Fibroblast of skin of abdomen (primary cell): ENCODE measurements around the gene C1QTNF3.
"Not testable (repeated sequence)": the region's sequence is repeated elsewhere in the genome, so short reads cannot be mapped to it uniquely, and the experiment has no call there.

ENCODE experiments used
- DNase-seq: peaks from one replicate; pipeline ENCODE4 v3.0.0-alpha.2; 2013

Gene C1QTNF3

DNA sequence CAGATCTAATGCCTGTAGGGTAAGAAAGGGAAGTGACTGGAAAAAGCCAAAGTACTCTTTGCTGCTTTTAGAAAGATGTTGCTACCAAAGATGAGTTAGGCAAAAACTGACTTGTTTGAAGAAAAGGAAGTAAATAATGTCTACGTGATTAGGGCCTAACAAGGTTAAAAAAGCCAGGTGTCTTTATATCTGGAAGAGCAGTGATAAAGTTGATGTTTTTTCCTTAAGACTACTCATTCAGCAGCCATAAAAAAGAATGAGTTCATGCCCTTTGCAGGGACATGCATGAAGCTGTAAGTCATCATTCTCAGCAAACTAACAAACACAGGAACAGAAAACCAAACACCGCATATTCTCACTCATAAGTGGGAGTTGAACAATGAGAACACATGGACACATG lies 21.7 kb downstream of the C1QTNF3 start:
- DNase-seq = no peak

DNA sequence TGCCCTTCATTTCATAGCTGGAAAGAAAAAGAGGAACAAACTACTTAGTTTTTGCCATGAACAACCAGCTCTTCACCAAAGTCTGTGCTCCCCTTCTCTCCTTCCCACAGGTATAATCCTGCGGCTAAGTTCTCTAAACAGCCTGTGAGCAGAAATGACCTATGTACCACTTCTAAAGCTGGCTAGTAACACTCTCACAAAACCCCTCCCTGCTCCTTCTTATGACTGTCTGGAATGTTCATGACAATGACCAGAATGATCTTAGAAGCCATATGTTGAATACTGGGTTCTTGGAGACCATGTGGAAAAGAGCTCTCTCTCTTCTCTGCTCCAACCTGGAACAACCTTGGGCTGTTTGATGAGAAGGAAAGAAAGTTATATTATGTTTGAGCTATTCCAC lies 22.3 kb downstream of the C1QTNF3 start:
- no peak for DNase-seq

DNA sequence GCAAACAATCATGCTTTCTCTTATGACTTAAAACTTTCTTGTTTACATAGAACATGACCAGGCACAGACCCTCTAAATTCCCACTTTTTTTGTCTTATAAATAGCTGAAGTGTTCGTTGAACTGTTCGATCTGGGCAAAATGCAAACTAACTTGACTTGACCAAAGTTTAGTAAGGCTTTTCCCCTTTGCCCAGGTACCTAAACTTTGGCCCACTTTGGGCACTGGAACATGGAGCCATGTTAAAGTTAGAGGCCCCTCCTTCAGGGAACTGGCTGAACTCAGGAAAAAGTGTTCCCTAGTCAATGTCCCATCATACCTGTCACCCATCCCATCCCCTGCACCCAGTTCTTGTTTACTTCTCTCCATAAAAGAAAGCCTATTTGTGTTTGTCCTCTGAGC lies 25.8 kb downstream of the C1QTNF3 start:
- DNase-seq = no peak

DNA sequence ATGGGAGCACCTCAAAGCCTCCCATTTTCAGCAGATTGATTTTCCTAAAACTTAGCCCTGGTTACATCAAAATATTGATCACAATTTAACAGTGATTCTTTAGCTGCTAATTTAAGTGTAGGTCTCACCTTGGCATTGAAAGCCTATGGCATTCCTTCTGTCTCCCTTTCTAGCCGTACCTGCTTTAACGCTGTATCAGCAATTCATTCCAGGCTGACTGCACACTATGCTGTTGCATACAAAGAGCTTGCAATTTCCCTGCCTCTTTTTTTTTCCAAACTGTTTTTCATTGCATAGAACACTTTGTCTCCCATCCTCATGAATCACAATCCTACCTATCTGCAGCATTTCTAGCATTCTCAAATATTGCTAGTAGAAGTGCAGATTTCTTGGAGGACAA lies 26.3 kb downstream of the C1QTNF3 start:
- DNase-seq = no peak

DNA sequence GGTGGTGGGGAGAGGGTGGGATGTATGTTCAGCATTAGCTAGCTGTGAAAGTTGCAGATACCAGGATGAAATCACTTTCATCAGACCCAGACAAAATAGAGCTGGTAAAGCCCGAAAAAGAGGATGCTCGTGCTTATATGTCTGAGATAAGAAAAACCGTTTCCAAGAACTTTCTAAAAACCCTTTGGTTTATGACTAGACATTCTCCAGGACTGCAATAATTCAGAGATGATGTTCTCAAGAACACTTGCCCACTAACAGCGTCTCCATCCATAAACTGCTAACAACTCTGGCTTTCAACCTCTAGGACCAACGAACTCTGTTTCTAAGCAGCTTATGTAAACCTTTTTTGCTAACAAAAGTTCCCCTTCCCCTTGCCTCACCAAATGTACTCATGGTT lies 26.8 kb downstream of the C1QTNF3 start:
- DNase-seq = no peak

DNA sequence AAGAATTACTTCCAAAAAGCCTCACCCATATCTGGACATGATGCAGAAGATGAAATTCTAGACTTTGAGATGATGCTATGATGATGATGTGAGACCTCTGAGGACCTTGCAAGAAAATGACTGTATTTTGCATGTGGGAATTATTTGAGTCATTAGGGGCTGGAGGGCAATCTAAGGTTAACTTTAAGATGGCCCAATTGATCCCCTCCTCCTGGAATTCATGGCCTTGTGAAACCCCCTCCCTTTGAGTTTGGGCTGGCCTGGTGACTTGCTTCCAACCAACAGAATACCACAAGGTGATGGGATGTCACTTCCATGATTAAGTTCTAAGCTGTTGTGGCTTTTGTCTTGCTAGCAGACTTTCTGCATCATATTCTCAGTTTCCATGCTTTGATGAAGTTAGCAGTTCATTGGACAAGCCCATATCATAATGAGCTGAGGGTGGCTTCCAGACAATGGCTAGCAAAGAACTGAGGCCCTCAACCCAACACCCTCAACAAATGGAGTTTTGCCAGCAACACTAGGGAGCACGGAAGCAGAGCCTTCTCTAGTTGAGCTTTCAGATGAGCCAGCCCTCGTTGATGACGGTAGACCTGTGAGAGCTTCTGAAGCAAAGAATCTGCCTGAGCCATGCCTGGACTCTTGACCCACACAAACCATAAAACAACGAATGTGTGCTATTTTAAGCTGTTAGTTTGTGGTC lies 27.7 kb downstream of the C1QTNF3 start:
- DNase-seq = no peak

DNA sequence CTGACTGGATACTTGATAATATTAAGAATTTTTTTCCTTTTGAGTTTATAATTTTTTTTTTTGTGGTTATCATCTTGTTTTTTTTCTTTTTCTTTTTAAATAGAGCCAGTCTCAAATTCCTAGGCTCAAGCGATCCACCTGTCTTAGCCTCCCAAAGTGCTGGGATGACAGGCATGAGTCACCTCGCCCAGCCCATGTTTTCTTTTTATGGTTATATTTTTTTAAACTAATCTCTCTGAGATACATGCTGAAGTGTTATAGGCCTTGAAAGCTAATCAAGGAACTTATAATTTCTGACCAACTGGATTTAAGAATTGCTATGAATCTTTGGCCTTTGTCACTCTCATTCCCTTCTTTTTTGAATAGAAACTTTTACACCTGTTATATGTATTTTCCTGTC lies 28.4 kb downstream of the C1QTNF3 start:
- DNase-seq = no peak

DNA sequence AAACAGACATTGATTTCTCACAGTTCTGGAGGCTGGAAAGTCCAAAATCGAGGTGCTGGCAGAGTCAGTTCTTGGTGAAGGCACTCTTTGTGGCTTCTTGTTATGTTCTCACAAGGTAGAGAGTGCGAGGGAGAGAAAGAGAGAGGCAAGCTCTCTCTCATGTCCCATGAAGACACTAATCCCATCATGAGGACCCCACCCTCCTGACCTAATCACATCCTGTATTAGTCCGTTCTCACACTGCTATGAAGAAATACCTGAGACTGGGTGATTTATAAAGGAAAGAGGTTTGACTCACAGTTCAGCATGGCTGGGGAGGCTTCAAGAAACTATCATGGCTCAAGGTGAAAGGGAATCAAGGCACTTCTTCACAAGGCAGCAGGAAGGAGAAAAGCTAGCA lies 29.5 kb downstream of the C1QTNF3 start:
- no peak for DNase-seq

DNA sequence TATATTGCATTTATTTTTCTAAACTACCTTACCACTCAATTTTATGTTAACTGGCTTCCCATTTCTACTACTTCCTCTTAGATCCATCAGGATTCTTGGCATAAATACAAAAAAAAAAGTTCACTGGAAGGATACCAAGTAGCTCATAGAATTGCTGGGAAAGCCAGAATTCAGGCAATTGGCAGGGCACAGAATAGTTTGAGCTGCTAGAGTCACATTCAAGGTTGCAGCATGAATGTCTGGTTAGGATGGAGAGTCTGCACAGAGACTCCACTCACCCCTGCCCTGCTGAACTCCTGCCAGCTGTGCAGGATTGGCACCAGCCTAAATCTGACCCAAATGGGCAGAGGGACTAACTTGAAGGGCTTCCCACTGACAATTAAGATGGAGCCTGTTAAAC lies 30.2 kb downstream of the C1QTNF3 start:
- DNase-seq = peak; percentile 70

DNA sequence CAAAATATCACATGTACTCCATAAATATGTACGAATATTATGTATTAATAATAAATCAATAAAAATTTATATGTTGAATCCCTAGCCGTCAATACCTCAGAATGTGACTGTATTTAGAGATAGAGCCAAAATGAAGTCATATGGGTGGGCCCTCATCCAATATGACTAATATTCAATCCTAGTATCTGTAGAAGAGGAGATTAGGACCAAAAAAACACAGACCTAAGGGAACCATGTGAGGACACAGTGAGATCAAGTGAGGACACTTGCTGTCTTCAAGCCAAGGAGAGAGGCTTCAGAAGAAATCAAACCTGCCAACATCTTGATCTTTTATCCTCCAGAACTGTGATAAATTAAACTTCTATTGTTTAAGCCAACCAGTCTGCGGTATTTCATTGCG lies 31.5 kb downstream of the C1QTNF3 start:
- DNase-seq = peak; percentile 25

DNA sequence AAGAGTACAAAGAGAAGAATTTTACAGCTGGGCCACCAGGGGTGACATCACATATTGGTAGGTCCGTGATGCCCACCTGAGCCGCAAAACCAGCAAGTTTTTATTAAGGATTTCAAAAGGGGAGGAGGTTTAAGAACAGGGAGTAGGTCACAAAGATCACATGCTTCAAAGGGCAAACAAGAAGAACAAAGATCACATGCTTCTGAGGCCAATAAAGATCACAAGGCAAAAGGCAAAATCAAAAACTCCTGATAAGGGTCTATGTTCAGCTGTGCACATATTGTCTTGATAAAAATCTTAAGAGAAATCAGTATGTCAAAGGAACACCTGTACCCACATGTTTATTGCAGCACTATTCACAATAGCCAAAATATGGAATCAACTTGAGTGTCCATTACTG lies 32.9 kb downstream of the C1QTNF3 start:
- DNase-seq = not testable (repeated sequence)

DNA sequence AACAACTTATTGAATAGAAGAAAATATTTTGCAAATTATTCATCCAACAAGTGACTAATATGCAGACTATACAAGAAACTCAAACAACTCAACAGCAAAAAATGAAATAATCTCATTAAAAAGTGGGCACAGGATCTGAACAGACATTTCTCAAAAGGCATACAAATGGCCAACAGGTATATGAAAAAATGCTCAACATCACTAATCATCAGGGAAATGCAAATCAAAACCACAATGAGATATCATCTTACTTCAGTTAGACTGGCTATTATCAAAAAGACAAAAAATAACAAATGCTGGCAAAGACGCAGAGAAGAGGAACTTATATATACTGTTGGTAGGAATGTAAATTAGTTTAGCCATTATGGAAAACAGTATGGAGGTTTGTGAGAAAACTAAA lies 33.4 kb downstream of the C1QTNF3 start:
- DNase-seq = no peak

DNA sequence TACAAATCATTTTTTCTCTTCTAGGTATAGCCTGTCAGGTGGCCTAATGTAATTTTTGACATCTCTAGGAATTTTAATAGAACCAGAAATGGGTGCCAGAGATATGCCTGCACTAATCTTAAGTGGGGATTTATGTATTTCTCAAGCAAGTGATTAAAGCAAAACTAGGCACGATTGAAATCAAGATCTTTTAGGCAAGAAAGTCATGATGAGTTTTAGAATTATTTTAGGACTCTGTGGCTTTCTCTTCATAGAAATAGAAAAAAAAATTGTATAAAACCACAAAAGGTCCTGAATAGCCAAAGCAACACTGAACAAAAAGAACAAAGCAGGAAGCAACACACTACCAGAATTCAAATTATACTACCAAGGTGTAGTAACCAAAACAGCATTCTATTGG lies 34.2 kb downstream of the C1QTNF3 start:
- no peak for DNase-seq

DNA sequence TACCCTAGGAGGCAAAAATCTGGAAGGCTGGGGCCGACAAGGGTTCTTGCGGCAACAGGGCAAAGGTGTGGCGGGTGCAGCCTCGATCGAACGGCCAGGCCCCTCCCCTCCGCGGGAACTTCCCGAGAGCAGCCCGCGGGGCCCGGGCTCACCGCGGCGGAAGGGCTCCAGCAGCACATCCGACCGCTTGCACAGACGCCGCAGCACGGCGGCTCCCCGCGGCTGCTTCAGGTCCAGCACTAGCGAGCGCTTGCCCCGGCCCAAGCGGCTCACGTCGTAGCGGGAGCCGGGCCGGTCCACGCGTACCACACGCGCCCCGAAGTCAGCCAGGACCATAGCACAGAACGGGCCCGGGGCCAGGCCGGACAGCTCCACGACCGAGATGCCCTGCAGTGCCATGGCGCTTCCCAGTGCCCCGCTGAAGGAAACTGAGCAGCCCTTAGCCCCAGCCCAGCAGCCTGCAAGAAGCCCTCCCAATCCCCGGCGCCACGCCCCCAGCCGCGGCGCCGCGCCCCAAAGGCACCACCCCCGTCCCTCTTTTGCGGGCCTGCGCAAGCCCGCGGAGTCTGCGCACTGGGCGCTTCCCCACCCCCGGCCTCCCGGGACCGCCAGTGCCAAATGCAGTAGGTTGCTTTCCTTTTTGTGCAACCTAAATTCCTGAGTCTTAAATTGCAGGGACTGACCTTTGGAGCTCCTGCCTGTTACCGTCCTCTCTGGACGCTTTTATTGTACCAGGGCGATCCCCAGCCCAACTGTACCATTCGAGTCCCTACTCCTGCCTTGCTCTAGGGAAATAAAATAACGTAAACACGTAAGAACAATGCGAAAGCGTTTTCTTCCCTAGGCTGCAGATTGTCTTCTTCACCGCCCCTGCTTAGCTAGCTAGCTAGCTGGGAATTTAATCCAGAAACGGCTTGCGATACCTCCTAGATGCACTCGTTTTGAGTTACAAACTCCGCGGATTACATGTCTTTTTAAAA lies 35.1 kb downstream of the C1QTNF3 start, which contains the start of gene AMACR:
TSS of gene AMACR (minus strand) at position 430 of the 980 bp plus-strand sequence. CDS start at position 399, 31 bp downstream.
- peak; percentile 92 for DNase-seq

DNA sequence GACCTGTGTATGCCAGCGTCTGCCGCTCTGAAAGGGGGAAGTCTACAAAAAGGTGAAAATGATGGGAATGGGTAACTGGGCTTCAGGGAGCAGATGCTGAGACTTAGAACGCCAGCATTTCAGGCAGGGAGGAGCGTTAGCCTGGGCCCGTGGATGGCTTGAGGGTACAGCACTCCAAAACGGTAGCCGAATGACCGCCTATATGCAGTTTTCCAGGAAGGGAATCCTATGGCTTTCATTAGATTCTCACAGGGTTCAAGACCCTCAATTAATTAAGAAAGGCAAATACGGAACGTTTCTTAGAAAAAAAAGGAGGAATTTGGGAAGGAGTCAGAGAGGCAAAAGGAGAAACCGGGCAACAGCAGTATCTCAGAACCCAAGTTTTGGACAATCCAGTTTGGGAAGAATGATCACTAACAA lies 35.8 kb downstream of the C1QTNF3 start:
- DNase-seq = no peak

DNA sequence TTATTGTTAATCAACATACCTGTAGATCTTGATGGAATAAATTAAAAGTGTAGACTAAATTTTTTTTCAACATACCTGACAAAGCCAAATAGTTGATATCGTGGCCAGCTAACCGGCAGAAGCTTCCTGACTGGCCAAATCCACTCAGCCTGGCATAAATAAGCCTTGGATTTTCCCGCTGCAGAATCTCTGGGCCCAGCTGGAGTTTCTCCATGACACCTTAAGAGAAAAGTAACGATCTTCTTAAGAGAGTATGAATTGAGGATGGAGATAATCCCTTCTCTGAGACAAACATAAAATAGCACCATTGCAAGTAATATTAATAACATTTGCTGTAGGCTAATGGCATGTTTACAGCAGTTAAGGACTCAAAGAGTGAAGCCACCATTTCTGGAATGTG lies 37.3 kb downstream of the C1QTNF3 start:
- no peak for DNase-seq

DNA sequence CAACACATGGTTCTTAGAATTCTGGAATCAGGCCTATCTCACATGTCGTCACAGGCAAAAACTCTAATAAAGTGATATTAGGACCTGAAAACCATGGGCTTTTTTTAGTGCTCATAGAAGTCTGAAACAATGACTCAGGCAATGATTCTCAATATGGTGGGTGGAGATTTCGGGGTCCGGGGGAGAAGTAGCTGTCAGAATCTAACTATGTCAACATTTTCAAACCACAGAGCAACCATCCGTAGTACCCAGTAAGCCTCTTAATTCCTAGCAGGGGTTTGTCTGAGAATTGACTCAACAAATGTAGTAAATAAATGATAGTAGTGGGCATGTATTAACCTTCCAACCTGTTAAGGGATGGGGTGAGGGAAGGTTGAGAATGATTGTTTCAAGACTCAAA lies 37.8 kb downstream of the C1QTNF3 start:
- no peak for DNase-seq

DNA sequence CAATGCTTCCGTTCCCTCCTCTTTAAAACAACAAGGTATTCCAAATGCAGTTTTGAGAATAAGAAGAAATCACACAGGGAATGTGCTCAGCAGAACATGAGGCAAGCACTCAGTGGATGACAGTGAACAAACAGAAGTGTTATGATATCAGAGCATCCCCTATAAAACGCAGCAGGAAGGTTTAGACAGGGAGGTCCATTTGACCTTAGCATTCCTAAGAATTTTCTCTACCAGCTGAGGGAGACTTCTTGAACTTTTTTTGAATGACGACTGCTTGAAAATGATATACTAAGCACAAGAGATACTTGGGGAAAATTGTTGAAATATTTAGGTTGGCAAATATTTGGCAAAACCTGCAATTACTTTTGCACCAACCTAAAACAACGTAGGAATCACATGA lies 39.1 kb downstream of the C1QTNF3 start:
- no peak for DNase-seq

DNA sequence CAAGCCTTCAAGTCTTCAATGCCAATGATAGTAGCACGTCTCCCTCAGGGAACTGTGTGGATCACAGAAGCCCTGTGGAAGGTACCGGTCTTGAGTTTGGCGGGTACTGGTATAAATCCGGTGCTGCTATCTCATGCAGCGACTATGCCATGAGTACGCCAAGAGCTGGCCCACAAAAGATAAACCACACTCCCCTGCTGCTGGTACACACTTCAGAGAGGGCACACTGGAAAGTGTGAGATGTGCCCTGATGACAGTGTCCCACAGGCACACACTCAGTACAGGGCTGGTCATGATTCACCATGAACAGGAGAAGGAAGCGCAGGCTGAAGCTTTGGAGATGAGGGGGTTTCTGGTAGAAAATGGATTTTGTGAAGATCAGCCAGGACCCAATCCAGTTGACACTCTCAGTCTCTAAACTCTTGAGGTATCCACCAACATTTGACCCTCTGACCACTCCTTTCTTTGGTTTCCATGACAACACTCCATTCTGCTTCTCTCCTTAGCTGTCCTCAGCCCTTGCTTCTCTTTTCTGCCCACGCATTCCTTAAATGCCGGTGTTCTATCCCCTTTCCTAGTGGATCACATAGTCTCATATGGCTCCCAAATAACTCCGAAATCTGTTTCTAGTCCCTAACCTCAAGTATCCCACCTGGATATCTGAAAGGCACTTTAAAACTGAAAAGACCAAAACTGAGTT lies 40.2 kb downstream of the C1QTNF3 start:
- DNase-seq = no peak

DNA sequence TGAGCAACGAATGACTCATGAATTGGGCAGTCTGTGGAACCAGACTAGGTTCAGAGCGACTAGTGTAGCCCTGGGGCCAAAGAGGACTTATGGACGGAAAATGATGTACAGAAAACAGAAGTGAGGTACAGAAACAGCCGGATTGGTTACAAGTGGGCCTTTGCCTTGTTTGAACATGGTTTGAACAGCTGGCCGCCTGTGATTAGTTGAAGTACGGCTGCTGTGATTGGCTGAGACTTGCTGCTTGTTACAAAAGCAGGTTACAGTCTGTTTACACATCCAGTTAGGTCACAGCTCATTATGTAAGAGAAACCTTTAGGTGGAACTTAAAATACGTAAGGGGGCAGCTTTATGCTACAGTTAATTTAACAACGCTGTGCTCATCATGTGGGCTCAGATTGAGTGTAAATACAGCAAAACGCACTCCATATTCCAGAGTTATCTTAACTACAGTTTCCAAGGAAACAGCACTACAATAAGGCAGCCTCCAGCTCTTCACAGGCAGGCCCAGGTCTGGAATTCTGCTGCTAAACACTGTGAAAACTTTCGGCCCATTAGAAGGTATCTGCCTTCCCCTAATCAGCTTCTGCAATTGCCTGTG lies 41.7 kb downstream of the C1QTNF3 start:
- DNase-seq = no peak

DNA sequence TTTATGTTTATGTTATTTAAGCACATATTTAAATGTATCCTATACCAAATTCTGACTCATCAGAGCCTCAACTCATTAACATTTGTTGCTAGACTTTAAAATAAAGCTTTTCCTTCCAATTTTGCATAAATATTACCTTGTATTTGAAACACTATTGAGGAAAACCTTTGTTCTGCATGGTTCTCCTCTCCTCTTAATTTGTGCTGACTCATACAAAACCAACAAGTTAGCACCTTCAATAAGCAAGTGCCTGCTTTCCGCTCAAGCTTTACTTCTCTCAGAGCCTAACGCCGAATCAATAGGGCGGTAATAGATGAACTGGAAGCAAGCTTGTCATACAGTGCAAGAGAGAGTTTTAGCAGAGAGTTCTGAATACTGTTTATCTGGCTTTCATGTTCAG lies 43.0 kb downstream of the C1QTNF3 start:
- DNase-seq = no peak

DNA sequence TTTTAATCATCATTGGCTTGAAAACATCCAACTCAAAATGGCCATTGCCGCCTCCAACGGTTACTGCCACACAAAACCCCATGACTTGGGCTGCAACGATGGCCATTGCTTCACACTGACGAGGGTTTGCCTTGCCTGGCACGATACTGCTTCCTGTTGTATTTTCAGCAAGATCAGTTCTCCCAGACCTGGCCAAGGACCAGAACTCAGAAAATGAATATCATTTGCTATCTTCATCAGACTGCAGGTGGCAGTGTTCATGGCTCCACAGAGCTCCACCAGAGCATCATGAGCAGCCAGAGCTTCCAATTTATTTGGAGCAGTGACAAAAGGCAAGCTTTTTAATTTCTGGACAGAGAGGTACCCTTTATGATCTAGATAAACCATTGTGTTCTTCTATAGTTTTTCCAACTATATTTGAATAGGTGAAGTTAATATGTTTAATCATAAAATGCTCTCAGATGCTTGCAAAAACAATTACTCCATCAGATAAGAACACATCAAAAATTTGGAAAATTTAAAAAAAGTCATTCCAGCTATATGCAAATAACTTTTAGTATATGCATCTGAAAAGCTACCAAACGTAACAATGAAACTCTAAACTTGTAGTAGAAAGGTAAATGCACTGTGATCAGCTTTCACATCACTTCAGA lies 45.6 kb downstream of the C1QTNF3 start:
- DNase-seq = peak; percentile 84
